Ishikawa (cell line): ENCODE results near the gene KIF26B.

Experiments
- EP300 ChIP-seq: IDR thresholded peaks from 2 replicates; pipeline ENCODE4 v1.6.1; 2012; ENCODE audit warnings: borderline replicate concordance
- FOXM1 ChIP-seq: IDR thresholded peaks from 2 replicates; pipeline ENCODE4 v1.6.1; 2012; ENCODE audit warnings: low read depth, borderline replicate concordance
- MAX ChIP-seq: IDR thresholded peaks from 2 replicates; pipeline ENCODE4 v1.6.1; 2012
- RAD21 ChIP-seq: IDR thresholded peaks from 2 replicates; pipeline ENCODE4 v1.6.1; 2012; ENCODE audit warnings: low read depth
- TAF1 ChIP-seq: IDR thresholded peaks from 2 replicates; pipeline ENCODE4 v1.6.1; 2012; ENCODE audit warnings: low read depth, mild to moderate bottlenecking
- USF1 ChIP-seq: IDR thresholded peaks from 2 replicates; pipeline ENCODE4 v1.6.1; 2012

GRCh38 chr1:245148861-245149260 is 5.9 kb upstream of the KIF26B start:
- TF ChIP-seq USF1, result no peak
- TF ChIP-seq EP300, result no peak
- no peak for TF ChIP-seq FOXM1
- no peak for TF ChIP-seq MAX
- no peak for TF ChIP-seq RAD21
- TF ChIP-seq TAF1, result no peak
